HepG2 (cell line): Measurements from ENCODE around the gene EXOC6B.

Experiments used
- HMG20B ChIP-seq: conservative IDR thresholded peaks from 2 replicates; pipeline ENCODE4 v1.6.1; 2016; ENCODE audit warnings: missing genetic modification reagents, missing compliant biosample characterization
- JUN ChIP-seq: sonication (generic); formaldehyde crosslinking; IDR thresholded peaks from 2 replicates; pipeline ENCODE4 v1.4.0; 2020; ENCODE audit warnings: mild to moderate bottlenecking, missing genetic modification reagents
- MXD3 ChIP-seq: IDR thresholded peaks from 2 replicates; pipeline ENCODE4 v1.6.1; 2016; ENCODE audit warnings: mild to moderate bottlenecking, missing biosample characterization, missing genetic modification reagents
- POLR2A ChIP-seq, 2 experiments: IDR thresholded peaks; 2 replicates each; pipeline ENCODE4 v1.6.1; 2011; ENCODE audit warnings: low read depth in 2 of 2, low read length in 2 of 2, mild to moderate bottlenecking in 1 of 2, moderate library complexity in 1 of 2; ENCODE audit not compliant: insufficient read depth in 1 of 2
- RBAK ChIP-seq: sonication (generic); formaldehyde crosslinking; IDR thresholded peaks from 2 replicates; pipeline ENCODE4 v1.5.1; 2020; ENCODE audit warnings: mild to moderate bottlenecking, missing genetic modification reagents
- SMAD3 ChIP-seq: sonication (generic); formaldehyde crosslinking; IDR thresholded peaks from 2 replicates; pipeline ENCODE4 v1.4.0; 2020; ENCODE audit warnings: missing genetic modification reagents
- UBTF ChIP-seq: sonication (generic); formaldehyde crosslinking; IDR thresholded peaks from 2 replicates; pipeline ENCODE4 v1.4.0; 2020; ENCODE audit warnings: mild to moderate bottlenecking, missing genetic modification reagents
- ZBTB1 ChIP-seq: sonication (generic); formaldehyde crosslinking; IDR thresholded peaks from 2 replicates; pipeline ENCODE4 v1.4.0; 2020; ENCODE audit warnings: missing genetic modification reagents, borderline replicate concordance
- ZFP37 ChIP-seq: sonication (generic); formaldehyde crosslinking; IDR thresholded peaks from 2 replicates; pipeline ENCODE4 v1.4.0; 2020; ENCODE audit warnings: missing genetic modification reagents, borderline replicate concordance
- ZSCAN29 ChIP-seq: sonication (generic); formaldehyde crosslinking; conservative IDR thresholded peaks from 2 replicates; pipeline ENCODE4 v1.4.0; 2020; ENCODE audit warnings: mild to moderate bottlenecking, missing genetic modification reagents
- TF ChIP-seq, protein P1 (sequence below): sonication (generic); formaldehyde crosslinking; IDR thresholded peaks from 2 replicates; pipeline ENCODE4 v1.4.0; 2020; ENCODE audit warnings: mild to moderate bottlenecking, missing genetic modification reagents
- TF ChIP-seq, protein P2 (sequence below): sonication (generic); formaldehyde crosslinking; IDR thresholded peaks from 2 replicates; pipeline ENCODE4 v1.5.0; 2020; ENCODE audit warnings: mild to moderate bottlenecking, missing genetic modification reagents, moderate library complexity

- TF ChIP-seq, protein P1, sequence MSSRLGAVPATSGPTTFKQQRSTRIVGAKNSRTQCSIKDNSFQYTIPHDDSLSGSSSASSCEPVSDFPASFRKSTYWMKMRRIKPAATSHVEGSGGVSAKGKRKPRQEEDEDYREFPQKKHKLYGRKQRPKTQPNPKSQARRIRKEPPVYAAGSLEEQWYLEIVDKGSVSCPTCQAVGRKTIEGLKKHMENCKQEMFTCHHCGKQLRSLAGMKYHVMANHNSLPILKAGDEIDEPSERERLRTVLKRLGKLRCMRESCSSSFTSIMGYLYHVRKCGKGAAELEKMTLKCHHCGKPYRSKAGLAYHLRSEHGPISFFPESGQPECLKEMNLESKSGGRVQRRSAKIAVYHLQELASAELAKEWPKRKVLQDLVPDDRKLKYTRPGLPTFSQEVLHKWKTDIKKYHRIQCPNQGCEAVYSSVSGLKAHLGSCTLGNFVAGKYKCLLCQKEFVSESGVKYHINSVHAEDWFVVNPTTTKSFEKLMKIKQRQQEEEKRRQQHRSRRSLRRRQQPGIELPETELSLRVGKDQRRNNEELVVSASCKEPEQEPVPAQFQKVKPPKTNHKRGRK (CRISPR knock-in tag), result no peak
- TF ChIP-seq POLR2A (IDR thresholded peaks at IDR 0.05; ENCODE audit: insufficient read depth in 1 of 2, low read depth in 2 of 2, low read length in 2 of 2), result no peak
- TF ChIP-seq, protein P2, sequence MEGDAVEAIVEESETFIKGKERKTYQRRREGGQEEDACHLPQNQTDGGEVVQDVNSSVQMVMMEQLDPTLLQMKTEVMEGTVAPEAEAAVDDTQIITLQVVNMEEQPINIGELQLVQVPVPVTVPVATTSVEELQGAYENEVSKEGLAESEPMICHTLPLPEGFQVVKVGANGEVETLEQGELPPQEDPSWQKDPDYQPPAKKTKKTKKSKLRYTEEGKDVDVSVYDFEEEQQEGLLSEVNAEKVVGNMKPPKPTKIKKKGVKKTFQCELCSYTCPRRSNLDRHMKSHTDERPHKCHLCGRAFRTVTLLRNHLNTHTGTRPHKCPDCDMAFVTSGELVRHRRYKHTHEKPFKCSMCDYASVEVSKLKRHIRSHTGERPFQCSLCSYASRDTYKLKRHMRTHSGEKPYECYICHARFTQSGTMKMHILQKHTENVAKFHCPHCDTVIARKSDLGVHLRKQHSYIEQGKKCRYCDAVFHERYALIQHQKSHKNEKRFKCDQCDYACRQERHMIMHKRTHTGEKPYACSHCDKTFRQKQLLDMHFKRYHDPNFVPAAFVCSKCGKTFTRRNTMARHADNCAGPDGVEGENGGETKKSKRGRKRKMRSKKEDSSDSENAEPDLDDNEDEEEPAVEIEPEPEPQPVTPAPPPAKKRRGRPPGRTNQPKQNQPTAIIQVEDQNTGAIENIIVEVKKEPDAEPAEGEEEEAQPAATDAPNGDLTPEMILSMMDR (CRISPR knock-in tag), result no peak
- no peak for TF ChIP-seq RBAK (CRISPR knock-in tag)
- no peak for TF ChIP-seq ZFP37 (CRISPR knock-in tag)
- TF ChIP-seq SMAD3 (CRISPR knock-in tag), result no peak
- TF ChIP-seq JUN (CRISPR knock-in tag), result no peak
- no peak for TF ChIP-seq ZBTB1 (CRISPR knock-in tag)
- TF ChIP-seq UBTF, result no peak
- TF ChIP-seq MXD3 (CRISPR knock-in tag), result no peak
- TF ChIP-seq HMG20B (CRISPR knock-in tag), result no peak
- TF ChIP-seq ZSCAN29, result no peak
Observed at GRCh38 chr2:72581560-72582181, 244.2 kb downstream of the EXOC6B start.
